Measurements from ENCODE around the gene FAM114A1.
"Not testable (repeated sequence)": the region's sequence is repeated elsewhere in the genome, so short reads cannot be mapped to it uniquely, and the experiment has no call there.

The FAM114A1 gene

GRCh38 chr4:38957893-38958292 lies 90.3 kb downstream of the FAM114A1 start:
- no peak overlapping the region for H3K27ac ChIP-seq
- TF ChIP-seq CTCF (conservative IDR thresholded peaks at IDR 0.05) = no peak

- no peak for TF ChIP-seq CTCF (conservative IDR thresholded peaks at IDR 0.05)
- no peak overlapping the region for H3K27ac ChIP-seq
Measured at GRCh38 chr4:38958453-38959190, 91.0 kb downstream of the FAM114A1 start.

GRCh38 chr4:38959248-38959647 lies 91.6 kb downstream of the FAM114A1 start:
- not testable (repeated sequence) for H3K27ac ChIP-seq

GRCh38 chr4:38964942-38965775 lies 97.6 kb downstream of the FAM114A1 start:
- H3K27ac ChIP-seq = peak overlapping the region; percentile 17; the same call in 1 of the 2 replicates
- TF ChIP-seq CTCF (conservative IDR thresholded peaks at IDR 0.05) = no peak

- no peak for TF ChIP-seq CTCF (conservative IDR thresholded peaks at IDR 0.05)
- H3K27ac ChIP-seq = peak overlapping the region; percentile 17; the same call in 1 of the 2 replicates
Measured at GRCh38 chr4:38965866-38966265, 98.3 kb downstream of the FAM114A1 start.

GRCh38 chr4:38967260-38968095 lies 99.9 kb downstream of the FAM114A1 start:
- TF ChIP-seq CTCF (conservative IDR thresholded peaks at IDR 0.05) = no peak

GRCh38 chr4:38968668-38969067 lies 101.1 kb downstream of the FAM114A1 start:
- H3K27ac ChIP-seq = no peak overlapping the region
- no peak for TF ChIP-seq CTCF (conservative IDR thresholded peaks at IDR 0.05)

More at GRCh38 chr4:38967260-38968095, 99.9 kb downstream of the FAM114A1 start:
- no peak overlapping the region for H3K27ac ChIP-seq

All from VCaP (cell line).